Heart right ventricle (tissue), 16 donors: ENCODE measurements around the gene MEX3B. TPM values are rescaled to one million over a fixed set of nuclear protein-coding genes. Genes with fewer than 3 reads are reported as not detected.

ENCODE experiments used
- ATAC-seq, 8 donors: fragments of 200-7000 bp; cut with Tn5 transposase; one replicate each; pipeline ENCODE4 v1.9.1; 2020; ENCODE audit warnings: mild to moderate bottlenecking in 8 of 8, moderate library complexity in 8 of 8, moderate number of reproducible peaks in 1 of 8
- DNase-seq, 2 donors: peaks; one replicate each; pipeline ENCODE4 v3.0.0-alpha.2; 2020
- H3K27ac ChIP-seq, 10 donors: fragments of 200-600 bp; sonication (generic) in 2 of 10; one replicate each; pipeline versions ENCODE4 v1.5.0 to v1.8.0; 2020 to 2022; ENCODE audit warnings: mild to moderate bottlenecking in 3 of 10
- H3K27me3 ChIP-seq, 7 donors: fragments of 200-600 bp; one replicate each; pipeline ENCODE4 v1.8.0; 2021 to 2022; ENCODE audit warnings: mild to moderate bottlenecking in 2 of 7
- H3K36me3 ChIP-seq, 9 donors: fragments of 200-600 bp; sonication (generic) in 1 of 9; one replicate each; pipeline versions ENCODE4 v1.5.0 to v1.8.0; 2020 to 2022; ENCODE audit warnings: mild to moderate bottlenecking in 2 of 9
- H3K4me1 ChIP-seq, 9 donors: fragments of 200-600 bp; sonication (generic) in 1 of 9; one replicate each; pipeline versions ENCODE4 v1.5.0 to v1.8.0; 2020 to 2022; ENCODE audit warnings: mild to moderate bottlenecking in 4 of 9
- H3K4me3 ChIP-seq, 10 donors: fragments of 200-600 bp; sonication (generic) in 2 of 10; one replicate each; pipeline versions ENCODE4 v1.5.0 to v1.8.0; 2020 to 2022; ENCODE audit warnings: mild to moderate bottlenecking in 7 of 10, moderate library complexity in 2 of 10
- H3K9me3 ChIP-seq, 11 donors: fragments of 200-600 bp in 10 of 11; sonication (generic) in 2 of 11; one replicate each; pipeline versions ENCODE4 v1.5.0 to v1.8.0; 2013 to 2022; ENCODE audit warnings: mild to moderate bottlenecking in 2 of 11, control low read depth in 1 of 11, moderate library complexity in 1 of 11
- WGBS, 2 donors: extraction: QIAGEN DNeasy Blood & Tissue Kit; methylation state at CpG; one replicate each; pipeline ENCODE4 v1.1.7; 2013; ENCODE audit warnings: inconsistent platforms in 1 of 2; 5-methylcytosine and 5-hydroxymethylcytosine counted together
- intact Hi-C, 10 donors: fragments of 100-400 bp; cut with DNase I; formaldehyde crosslinking; loops; one replicate each; pipeline versions ENCODE4 v1.11.1 to v1.14.2; 2022
- polyA plus RNA-seq, 2 donors: library from polyadenylated mRNA; stranded (reverse); fragments of 200-250 nt; gene quantifications; one replicate each; pipeline ENCODE4 v1.2.3, GENCODE V29; 2013
- total RNA-seq, 10 donors: library from RNA; stranded (reverse); fragmentation: NEBNext Ultra II Directional in 3 of 10; extraction: Animal tissue kit (Norgen Biotek cat#: 25700) in 3 of 10; gene quantifications; one replicate each; pipeline versions ENCODE4 v1.2.1 to v1.2.4, GENCODE V29; 2021 to 2023
- TF ChIP-seq, protein P1 (sequence below), 9 donors: fragments of 200-600 bp; sonication (generic) in 2 of 9; IDR thresholded peaks; one replicate each; pipeline versions ENCODE4 v1.5.0 to v1.8.0; 2021 to 2022; ENCODE audit warnings: antibody characterized with exemption in 9 of 9, mild to moderate bottlenecking in 5 of 9, moderate library complexity in 1 of 9
- donor health status: Arrhythmogenic right ventricular cardiomyopathy.
- donor health status: ischemic (EF 13 %, LVEDD 7.1; RV severe dilation, severe dysfunction).
- donor health status: healthy with polysubstance abuse.
- donor health status: DM: no; HTN: yes; CAD: no.
- donor health status: DM: no; HTN: no; CAD: no.
- donor health status: ischemic (EF 25% LVEDD 6.9; RV normal size, moderate dysfunction).
- donor health status: ischemic (EF 25% LVEDD 5.7; RV mildly dilated, moderate dysfunction).
- donor health status: healthy.
- donor health status: DM: yes; HTN: yes; CAD: no.
- donor health status: Ischemic cardiomyopathy.
- donor health status: ischemic (EF 35%, LVEDD 5.7; RV mildly dilated, moderate dysfunction).
- donor health status: nonischemic (EF 11% LVEDD 7.7; RV severe dilation, severe dysfunction).
- donor health status: DM: yes; HTN: yes; CAD: no.
- donor health status: PGD.
- donor health status: ischemic (EF 29% LVEDD 5.4; RV normal size, mild dysfunction).
- donor health status: nonischemic (EF 23%, LVEDD 6.1; RV moderate dilation, normal function).

MEX3B gene
- total and polyA plus RNA-seq, 12 donors = 1.3 to 5.0 (median 2.8) TPM

DNA sequence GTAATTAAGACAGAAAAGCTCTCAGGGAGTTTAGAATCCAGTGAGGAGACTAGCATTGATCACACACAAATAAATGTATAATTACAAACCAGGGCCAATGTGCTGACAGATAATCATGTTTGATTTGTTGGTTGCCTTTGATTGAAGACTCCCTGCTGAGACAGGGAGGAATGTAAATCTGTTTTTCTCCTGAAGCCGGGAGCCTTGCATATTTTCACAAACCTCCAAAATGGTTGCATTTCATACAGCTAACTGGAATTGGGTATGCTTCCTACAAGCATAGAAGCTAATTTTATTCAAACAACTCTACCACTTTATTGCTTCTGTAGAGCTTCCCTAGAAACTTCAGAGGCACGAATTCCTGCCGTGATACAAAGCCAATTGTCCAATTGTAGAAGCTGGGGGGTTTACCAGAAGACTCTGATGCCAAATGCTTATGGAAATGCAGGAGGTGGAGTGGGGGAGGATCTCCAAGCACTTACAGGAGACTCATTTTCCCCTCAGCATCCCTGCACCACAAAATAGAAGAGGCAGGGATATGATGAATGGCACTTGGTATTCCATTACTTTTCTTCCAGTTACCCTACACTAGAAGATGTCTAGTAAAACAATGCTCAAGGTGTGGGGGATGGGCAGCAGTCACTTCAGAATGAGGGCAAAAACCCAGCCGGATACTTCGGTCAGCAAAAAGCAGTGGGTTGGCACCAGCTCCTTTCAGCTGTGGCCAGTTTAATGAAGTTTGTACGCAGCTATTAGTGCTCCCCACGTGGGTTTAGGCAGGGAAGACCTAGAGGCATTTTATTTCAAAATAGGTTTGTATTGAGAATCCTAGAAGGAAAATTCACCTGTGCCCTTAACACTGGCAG, 11.4 kb upstream of the MEX3B start:
- ATAC-seq = no peak
- TF ChIP-seq, protein P1, sequence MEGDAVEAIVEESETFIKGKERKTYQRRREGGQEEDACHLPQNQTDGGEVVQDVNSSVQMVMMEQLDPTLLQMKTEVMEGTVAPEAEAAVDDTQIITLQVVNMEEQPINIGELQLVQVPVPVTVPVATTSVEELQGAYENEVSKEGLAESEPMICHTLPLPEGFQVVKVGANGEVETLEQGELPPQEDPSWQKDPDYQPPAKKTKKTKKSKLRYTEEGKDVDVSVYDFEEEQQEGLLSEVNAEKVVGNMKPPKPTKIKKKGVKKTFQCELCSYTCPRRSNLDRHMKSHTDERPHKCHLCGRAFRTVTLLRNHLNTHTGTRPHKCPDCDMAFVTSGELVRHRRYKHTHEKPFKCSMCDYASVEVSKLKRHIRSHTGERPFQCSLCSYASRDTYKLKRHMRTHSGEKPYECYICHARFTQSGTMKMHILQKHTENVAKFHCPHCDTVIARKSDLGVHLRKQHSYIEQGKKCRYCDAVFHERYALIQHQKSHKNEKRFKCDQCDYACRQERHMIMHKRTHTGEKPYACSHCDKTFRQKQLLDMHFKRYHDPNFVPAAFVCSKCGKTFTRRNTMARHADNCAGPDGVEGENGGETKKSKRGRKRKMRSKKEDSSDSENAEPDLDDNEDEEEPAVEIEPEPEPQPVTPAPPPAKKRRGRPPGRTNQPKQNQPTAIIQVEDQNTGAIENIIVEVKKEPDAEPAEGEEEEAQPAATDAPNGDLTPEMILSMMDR (IDR thresholded peaks at IDR 0.05) = no peak
- 29 to 34% methylated on average over 7 of the region's 7 CpGs for WGBS, 2 donors
- Histone ChIP-seq H3K9me3 (no peaks in the 10 kb centered on the region), H3K27me3 (peaks cover 0 to 72% (median 56%) of the 10 kb centered on the region in 7 donors), H3K36me3 (no peaks in the 10 kb centered on the region), H3K4me3 (no peak overlapping the region), H3K4me1 (no peaks in the 10 kb centered on the region), H3K27ac (no peak overlapping the region)
- intact Hi-C loops = loop anchor here in 1 of 10 donors (10.0 kb wide), 1 partner anchor 572 kb away; no protein-coding TSS in a partner anchor
- no peak for DNase-seq

DNA sequence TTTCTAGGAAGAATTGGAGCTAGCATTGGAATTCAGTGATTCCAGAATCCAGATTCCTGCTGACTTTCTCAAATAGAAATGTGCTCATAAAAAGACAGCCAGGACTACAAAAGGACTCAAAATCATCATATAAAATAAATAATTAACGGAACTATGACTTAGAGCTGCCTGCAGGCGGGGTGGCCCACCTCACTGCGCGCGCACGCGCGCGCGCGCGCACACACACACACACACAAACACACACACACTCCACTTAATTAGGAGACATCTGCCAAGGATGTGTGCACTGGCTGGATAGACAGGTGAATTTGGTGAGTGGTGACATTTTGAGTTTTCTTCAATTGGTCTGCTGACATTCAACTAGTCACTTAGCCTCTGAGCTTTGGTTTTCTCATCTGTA, 6.9 kb upstream of the MEX3B start:
- Histone ChIP-seq H3K9me3 (no peaks in the 10 kb centered on the region), H3K4me1 (peaks cover 0 to 16% (median 5%) of the 10 kb centered on the region in 9 donors), H3K27ac (no peak overlapping the region), H3K27me3 (peaks cover 0 to 37% (median 22%) of the 10 kb centered on the region in 7 donors), H3K4me3 (no peak overlapping the region), H3K36me3 (no peaks in the 10 kb centered on the region)
- TF ChIP-seq, protein P1 (IDR thresholded peaks at IDR 0.05) = no peak
- DNase-seq (no peak), ATAC-seq (no peak)
- WGBS, 2 donors = 95 to 98% methylated on average over 12 of the region's 12 CpGs
- intact Hi-C loops = loop anchor here in 2 of 10 donors (5.0 to 10.0 kb wide), 2 partner anchors 568 to 570 kb away; no protein-coding TSS in a partner anchor

DNA sequence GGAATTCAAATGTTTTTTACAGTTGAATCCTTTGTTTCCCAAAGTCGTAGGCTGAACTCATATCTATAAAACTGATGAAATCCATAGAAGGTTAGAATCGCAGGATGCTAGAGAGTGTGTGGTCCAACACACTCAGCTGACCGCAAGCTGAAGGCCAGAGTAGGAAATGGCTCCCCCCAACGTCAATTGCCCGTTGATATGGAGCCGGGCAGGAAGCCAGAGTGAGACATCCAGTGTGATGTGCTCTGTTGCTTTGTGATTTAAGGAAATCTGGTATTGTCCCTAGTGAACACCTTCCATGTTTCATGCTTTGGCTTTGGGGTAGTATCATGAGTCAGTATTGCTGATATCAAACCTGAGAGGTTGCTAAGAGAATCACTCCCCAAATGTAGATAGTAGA, 5.8 kb upstream of the MEX3B start:
- ATAC-seq = no peak
- 10 to 11% methylated on average over 6 of the region's 6 CpGs for WGBS, 2 donors
- intact Hi-C loops = loop anchor here in 2 of 10 donors (5.0 to 10.0 kb wide), 2 partner anchors 567 to 569 kb away; no protein-coding TSS in a partner anchor
- H3K4me1 ChIP-seq = peaks cover 0 to 22% (median 11%) of the 10 kb centered on the region in 9 donors
- H3K27ac ChIP-seq = no peak overlapping the region
- H3K36me3 ChIP-seq = no peaks in the 10 kb centered on the region
- TF ChIP-seq, protein P1 (IDR thresholded peaks at IDR 0.05) = peak in 3 of 9 donors; percentile 8 to 39 (median 21)
- peak; percentile 27 to 51 for DNase-seq
- no peaks in the 10 kb centered on the region for H3K9me3 ChIP-seq
- peaks cover 0 to 33% (median 11%) of the 10 kb centered on the region in 7 donors for H3K27me3 ChIP-seq
- no peak overlapping the region for H3K4me3 ChIP-seq

DNA sequence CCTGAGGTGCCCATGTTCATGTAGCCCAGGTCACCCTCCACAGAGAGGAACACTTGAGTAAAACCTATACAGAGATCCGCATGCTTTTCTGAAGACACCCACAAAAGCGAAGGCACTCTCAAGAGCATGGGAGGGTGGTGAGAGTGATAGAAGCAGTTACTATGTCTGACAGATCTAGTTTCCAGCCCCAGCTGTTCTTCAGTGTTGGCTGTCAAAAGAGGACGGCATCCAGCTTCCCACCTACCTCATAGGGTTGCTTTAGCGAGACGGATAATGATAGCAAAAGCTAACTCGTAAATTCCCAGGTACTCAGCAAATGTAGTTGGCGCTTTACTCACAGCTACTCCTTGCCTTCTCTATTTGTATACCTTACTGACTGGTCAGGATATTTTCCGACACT, 3.0 kb upstream of the MEX3B start:
- intact Hi-C loops = loop anchor here in 7 of 10 donors (2.0 to 10.0 kb wide), 8 partner anchors 93 to 637 kb away; no protein-coding TSS in a partner anchor
- TF ChIP-seq, protein P1 (IDR thresholded peaks at IDR 0.05) = no peak

More for the DNA sequence above, 3.0 kb upstream of the MEX3B start:
- Histone ChIP-seq H3K27ac (peak overlapping the region in 5 of 10 donors; percentile 30 to 98 (median 80)), H3K4me3 (peak overlapping the region in 1 of 10 donors; percentile 5), H3K36me3 (peaks cover 0 to under 1% (median 0%) of the 10 kb centered on the region in 9 donors), H3K27me3 (peaks cover 0 to 23% (median 0%) of the 10 kb centered on the region in 7 donors), H3K9me3 (no peaks in the 10 kb centered on the region), H3K4me1 (peaks cover 3 to 31% (median 23%) of the 10 kb centered on the region in 9 donors)
- 68 to 71% methylated on average over 8 of the region's 8 CpGs for WGBS, 2 donors
- ATAC-seq (no peak), DNase-seq (no peak)
